Activated T-helper 9 cell treated with anti-CD3 and anti-CD28 coated beads, Interleukin-2, amount 50 U/mL, for 16 hours (primary cell): ENCODE measurements around the gene TCF4.

ENCODE experiments used
- DNase-seq: peaks from one replicate; pipeline ENCODE4 v3.0.0-alpha.2; 2020; ENCODE audit warnings: low read depth

The TCF4 gene

DNA sequence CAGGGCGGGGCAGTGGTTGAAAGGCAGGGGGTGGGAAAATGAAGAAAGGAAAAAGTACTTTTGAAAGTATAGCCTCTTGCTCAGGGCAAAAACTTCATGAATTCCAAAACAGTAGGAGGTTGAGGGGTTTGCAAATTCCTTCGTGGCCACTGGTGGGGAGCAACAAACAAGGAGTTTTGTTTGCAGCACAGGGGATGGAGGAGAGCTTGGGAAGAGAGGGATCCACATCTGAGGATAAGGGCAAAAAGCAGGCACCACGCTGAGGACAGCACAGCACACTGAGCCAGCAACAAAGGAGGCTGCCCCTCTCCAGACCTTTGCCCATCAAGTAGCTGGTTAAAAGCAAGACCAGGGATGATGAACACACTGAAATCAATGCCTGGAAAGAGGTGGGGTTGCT is 148.9 kb downstream of the TCF4 start:
- no peak for DNase-seq

- no peak for DNase-seq
Measured at GRCh38 chr18:55435592-55435991, 152.4 kb downstream of the TCF4 start.

GRCh38 chr18:55433648-55434047 is 154.3 kb downstream of the TCF4 start:
- DNase-seq = no peak

- DNase-seq = no peak
Measured at GRCh38 chr18:55433140-55433539, 154.9 kb downstream of the TCF4 start.

- no peak for DNase-seq
Measured at GRCh38 chr18:55432307-55433040, 155.5 kb downstream of the TCF4 start.

DNA sequence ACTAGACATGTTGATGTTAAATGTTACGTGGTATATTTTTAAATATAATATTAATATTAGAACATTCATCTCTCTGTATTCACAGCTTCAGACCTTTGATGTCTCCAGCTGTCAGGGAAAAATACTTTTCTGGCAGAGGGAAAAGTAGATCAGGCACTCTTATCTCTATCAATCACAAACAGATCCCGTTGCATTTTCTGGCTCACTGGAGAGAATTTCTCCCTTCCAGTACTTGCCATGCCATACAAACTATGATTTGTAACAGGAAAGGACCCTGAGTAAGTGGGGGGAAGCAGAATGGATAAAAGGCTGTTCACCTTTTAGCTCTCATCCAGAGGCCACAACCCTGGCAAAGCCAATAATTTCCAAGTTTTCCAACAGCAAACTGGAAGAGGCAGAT is 158.0 kb downstream of the TCF4 start:
- DNase-seq = no peak

- no peak for DNase-seq
Measured at GRCh38 chr18:55427951-55428350, 160.0 kb downstream of the TCF4 start.

- no peak for DNase-seq
Measured at GRCh38 chr18:55425698-55426097, 162.3 kb downstream of the TCF4 start.

DNA sequence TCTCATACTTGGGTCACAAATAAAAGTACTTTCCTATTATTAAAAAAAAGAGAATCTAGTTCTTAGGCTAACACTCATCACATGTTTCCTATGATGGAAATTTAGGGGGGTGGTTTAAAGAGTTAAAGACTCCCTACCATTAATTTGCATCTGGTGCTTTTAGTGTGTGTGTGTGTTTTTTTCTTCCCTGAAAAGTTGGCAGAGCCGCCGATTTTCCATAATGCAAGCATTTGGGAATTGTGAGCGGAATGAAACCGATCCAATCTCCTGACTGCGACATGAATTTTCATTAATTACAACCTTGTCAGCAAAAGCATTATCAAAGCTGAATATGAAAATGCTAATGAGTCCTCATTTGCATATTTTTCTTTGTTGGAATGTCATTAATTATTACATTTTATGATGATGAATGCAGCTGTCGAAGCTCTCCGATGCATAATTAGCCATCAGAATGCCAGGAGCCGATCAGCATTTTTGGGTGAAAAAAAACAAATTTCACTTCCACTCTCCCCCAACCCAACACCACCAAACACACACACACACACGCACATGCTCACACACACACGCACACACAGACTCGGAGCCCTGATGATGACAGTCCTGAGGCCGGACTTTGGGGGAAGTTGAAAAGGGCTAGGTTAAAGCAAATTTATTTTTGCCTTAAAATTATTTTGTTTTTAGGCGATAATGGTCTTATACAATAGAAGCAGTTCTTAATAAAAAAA is 165.4 kb downstream of the TCF4 start:
- no peak for DNase-seq

- DNase-seq = no peak
Measured at GRCh38 chr18:55421615-55422419, 166.2 kb downstream of the TCF4 start.

GRCh38 chr18:55421308-55421614 is 166.7 kb downstream of the TCF4 start:
- DNase-seq = no peak

- no peak for DNase-seq
Measured at GRCh38 chr18:55420665-55421307, 167.2 kb downstream of the TCF4 start.

GRCh38 chr18:55419947-55420664 is 167.9 kb downstream of the TCF4 start:
- DNase-seq = no peak

DNA sequence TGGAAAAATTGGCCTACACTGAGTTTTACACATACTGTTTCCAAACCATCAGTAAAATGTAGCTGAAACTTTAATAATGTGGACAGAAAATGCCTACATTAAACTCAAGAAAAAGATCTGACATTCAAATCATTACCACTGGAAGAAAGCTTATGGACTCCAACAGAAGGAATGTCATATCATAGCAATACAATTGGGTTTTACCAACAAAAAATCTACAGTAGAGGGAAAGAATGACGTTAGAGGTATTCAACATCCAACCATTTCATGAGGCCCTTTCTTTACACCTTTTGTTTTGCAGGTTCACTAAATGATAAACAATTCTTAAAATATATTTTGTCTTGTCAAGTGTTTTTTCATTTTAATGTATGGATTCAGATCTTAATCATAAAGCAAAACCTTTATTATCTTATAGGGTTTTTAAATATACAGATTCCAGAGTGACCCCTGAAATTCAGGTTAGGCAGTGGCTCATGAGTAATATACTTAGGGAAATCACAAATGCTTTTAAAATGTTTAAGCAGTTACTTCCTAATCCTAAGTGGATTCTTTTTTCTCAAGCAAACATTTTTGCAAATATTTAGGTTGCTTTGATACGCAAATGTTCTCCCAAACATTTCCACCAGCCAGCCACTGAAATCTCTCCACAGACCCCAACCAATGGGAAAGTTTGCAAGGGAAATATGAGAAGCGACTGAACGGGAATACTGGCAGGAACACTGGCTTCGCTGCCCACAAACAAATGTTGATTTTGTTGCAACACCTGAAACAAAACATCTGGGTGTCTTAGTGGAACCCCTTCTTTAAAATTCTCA is 168.7 kb downstream of the TCF4 start:
- no peak for DNase-seq

DNA sequence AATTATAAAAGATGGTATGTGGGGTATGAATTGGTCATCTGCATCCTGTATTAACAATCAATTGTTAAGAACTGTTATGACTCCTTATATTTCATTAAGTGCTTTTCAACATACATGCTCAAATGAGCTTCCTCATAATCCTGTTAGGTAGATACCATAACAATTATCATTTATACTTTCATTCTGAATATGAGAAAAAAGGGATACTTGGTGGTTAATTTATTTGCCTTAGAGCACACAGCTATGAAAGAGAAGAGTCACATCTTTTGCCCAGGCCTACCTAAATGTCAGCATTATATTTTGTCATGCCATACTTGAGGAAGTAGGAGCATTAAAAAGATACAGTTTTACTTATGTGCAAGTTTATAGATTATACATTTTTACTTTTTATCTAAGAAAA is 169.6 kb downstream of the TCF4 start:
- no peak for DNase-seq

DNA sequence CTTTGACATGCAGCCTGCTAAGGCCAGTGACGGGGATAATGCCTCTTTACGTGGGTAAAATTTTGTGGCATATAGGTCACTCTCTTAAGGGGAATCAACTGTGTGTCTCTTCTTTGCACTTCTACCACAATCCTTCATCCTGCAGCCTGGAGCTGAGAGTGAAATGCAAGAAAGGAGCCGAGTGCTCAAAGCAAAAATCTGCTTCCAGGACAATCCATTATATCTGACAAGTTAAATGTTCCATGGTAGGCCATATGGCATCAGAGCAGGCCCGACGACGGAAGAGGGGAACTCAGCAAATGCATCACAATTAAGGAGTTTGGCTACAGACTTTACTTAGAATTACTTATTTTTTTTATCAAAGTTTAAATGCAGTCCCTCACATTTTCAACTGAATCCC is 171.2 kb downstream of the TCF4 start:
- no peak for DNase-seq

DNA sequence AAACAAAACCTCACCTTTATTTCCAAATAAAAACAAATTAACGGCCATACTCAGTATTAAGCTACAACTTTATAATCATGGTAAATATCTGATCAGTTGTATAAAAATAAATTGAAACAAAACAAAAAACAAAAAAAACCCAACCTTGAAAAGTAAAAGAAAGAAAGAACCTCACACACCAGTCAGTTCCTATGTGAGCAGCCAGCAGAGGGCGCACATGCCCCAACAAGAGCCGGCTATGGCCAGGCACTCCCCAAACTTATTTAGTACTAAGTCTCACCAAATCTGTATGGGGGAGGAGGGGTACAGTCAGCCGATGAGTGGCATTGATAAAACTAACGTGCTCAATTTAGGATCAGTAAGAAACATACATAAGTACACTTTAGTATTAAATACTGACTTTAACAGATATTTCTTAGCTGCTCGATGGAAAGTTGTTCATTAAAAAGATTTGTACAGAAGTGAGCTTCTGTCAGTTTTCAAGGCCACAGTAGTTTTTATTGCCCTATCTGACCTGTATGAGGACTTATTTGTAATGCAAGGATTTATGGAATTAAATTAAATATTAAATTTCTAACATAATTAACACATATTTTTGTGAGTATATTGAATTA is 172.6 kb downstream of the TCF4 start:
- DNase-seq = peak; percentile 36

- no peak for DNase-seq
Measured at GRCh38 chr18:55414475-55414874, 173.5 kb downstream of the TCF4 start.

DNA sequence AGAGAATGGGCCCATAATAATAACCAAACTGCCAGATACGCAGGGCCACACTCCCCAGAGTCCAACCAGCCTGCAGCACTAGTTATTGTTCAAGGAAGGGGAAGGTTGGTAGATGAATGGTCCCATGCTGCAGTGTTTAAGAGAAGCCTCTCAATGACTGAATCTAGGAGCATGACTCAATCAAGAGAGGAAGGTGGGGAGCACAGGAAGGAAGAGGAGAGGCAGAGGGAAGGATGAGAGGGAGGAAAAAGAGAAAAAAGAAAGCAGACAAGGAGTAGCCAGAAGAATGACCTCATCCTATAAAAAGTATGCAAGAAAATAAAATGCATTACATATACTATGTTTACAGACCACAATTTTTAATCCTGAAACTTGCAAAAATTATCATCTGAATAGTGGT is 174.5 kb downstream of the TCF4 start:
- DNase-seq = no peak

DNA sequence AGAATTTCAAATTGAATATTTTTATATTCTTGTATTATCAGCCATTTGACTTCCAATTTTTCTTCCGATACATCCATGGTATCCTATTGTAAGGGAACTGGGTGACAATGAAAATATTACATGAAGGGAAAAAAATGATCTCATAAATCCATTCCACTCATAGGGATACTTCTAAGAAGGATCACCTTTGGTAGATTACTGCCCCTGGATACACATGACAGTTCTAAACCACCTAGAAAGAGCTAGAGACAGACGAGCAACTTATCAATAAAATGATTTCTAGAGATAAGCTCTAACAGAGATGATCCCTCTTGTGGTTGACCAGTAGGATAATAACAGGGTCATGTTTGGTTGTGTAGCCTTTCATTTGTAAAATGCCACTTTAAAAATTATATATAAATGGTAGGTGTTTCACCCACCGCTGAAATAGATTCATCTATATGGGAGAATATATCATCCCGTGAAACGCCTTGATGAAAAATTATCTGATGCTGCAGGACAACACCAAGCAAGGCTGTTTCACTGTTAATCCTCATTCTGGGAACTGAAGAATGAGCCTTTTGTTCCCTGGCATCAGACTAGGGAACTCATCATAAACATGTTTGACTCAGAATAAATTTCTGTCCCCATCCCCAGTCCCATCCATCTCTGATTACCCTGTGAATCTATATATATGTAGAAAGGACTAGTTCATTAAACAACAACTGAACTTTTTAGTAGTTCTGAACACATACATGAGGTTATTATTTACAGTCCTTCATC is 180.0 kb downstream of the TCF4 start:
- no peak for DNase-seq
